Measurements from ENCODE around the gene GRN. TPM values are rescaled to one million over a fixed set of nuclear protein-coding genes. Genes with fewer than 3 reads are reported as not detected.
"Not testable (repeated sequence)": the region's sequence is repeated elsewhere in the genome, so short reads cannot be mapped to it uniquely, and the experiment has no call there.

The GRN gene
- polyA plus RNA-seq, 1 donor, result 218 TPM

DNA sequence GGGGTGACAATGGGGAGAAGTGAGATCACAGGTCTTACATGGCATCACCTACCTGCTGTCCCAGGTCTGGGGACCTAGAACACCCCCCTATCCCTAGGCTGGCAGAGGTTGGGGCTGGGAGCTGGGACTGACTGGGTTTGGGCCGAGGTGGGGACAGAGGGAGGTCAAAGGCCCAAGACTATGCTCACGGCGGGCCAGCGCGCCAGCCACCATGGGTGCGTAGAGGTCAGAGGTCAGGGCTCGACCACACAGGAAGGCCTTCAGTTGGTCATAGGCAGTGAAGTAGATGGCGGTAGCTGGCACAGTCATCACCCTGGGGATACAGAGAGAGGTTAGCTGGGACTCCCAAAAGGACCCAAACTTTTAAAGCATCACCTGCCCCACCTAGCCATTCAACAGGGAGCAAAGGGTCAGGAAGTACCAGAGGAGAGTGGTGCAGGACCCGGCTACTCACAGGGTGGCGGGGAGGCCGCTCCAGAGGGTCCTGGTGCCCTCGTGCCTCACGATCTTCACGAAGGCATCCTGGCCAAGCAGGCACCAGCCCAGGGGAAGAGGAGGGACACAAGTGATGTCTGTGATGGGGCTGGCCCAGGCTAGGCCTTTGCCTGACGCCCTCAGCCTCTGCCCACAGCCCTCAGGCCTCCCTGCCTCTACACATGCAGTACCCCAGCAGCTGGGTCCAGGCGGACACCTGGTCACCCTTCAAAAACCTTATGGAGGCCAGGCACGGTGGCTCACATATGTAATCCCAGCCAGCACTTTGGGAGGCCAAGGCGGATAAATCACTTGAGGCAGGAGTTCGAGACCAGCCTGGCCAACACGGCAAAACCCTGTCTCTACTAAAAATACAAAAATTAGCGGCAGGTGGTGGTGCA, 23.6 kb upstream of the GRN start:
- no peak for DNase-seq (ENCODE audit: low read depth)

DNA sequence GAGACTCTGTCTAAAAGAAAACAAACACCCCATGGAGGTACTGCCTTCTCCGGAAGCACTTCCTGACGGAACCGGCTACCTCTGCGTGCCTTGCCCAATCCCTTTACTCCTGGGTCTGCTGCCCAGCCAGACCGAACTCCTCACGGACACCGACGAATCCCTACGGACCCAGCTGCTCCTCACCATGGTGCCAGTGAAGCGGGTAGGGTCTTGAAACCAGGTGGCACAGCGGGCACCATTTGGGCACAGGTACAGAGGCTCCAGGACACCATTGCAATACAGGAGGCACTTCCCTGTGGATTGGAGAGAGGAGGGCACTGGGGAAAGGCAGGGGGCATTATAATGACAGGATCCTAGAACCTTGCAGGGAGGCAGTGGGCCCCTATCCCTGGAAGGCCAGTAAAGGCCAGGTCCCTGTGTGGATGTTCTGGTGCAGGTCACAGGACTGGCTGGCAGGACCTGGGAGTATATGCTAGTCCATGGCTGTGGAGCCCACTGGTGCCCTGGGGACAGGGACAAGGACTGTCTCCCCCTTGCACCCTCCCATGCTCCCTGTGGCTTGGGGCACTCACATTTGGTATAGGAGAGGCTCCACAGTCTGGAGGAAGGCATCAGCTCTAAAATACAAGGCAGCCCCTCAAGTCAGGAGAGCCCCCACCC, 22.7 kb upstream of the GRN start:
- no peak for DNase-seq (ENCODE audit: low read depth)

DNA sequence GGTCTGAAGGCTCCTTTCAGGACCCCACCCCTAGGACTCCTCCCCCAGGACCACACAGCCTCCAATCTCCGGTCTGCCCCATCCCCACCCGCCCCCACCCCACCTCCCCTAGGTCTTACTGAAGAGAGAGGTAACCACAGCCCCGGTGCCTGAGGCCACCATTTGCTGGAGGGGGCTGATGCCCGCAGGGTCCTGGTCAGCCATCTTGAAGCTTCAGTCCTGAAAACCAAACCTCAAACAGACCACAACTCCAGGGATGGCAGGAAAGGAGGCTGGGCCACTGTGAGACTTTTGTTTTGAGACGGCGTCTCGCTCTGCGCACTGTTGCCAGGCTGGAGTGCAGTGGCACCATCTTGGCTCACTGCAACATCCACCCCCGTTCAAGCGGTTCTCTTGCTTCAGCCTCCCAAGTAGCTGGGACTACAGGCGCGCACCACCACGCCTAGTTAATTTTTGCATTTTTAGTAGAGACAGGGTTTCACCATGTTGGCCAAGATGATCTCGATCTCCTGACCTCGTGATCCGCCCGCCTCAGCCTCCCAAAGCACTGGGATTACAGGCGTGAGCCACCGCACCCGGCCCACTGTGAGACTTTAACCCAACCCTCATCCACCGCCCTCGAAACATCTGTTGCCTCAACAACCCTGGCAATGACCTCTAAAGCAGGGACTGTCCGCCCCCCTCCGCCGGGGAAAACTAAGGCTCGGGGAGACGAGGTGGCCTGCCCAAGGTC, 21.6 kb upstream of the GRN start:
- no peak for DNase-seq (ENCODE audit: low read depth)

GRCh38 chr17:44324092-44324570, 21.0 kb upstream of the GRN start:
- no peak for DNase-seq (ENCODE audit: low read depth)

- peak; percentile 83 for DNase-seq (ENCODE audit: low read depth)
Observed at GRCh38 chr17:44324571-44325275, 20.4 kb upstream of the GRN start, which contains the start of gene SLC25A39. TSS of gene SLC25A39 (minus strand) at chr17:44324823. CDS start at chr17:44323562, 1,261 bp downstream.

DNA sequence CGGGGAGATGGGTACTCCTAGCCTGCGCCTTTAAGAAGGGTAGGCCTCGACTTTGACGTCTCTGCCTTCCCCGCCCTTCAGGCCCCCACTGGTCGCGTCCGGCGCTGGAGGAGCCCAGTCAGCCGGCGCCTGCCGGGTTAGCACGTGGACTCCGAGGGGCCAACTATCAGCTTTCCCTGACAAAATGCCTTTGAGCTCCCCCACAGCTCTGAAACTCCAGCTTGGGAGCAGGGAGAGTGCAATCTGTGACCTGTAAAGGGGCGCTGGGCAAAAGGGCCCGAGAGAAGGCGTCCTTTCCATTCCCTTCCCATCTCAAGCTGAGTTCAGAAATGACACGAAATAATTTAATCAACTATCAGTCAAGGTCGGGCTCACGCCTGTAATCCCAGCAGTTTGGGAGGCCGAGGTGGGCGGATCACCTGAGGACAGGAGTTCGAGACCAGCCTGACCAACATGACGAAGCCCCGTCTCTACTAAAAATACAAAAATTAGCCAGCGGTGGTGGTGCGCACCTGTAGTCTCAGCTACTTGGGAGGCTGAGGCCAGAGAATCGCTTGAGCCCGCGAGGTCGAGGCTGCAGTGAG, 18.1 kb upstream of the GRN start:
- DNase-seq (ENCODE audit: low read depth), result peak; percentile 89

DNA sequence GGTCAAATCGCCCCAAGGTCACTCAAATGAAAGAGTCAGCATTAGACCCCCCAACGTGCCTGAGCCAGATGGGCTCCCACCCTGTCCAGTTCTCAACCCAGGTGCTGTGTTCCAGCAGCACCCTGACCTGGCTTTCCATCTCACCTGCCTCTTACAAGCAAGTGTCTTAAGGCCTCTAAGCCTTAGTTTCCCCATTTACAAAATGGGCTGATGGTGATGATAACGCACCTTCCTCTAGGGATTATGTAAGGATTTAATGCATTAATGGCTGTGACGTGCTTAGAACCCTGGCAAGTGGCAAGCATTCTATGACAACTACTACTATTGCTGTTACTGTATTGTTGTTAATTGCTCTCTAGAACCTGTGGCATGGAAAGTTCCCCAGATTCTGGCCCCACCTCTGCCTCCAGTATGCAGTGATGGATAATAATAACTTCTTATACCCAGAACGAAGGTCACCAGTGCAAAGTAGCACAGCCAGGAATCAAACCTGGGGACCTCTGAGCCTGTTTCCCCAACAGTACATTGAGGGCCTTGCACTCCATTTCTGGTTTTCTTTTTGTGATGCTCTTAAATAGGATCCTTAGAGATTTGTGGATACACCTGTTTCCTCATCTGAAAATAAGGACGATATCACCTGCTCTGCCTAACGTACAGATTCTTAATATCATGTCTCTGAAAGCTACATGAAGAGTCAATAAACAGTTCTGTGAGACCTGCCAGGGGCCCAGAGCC, 17.2 kb upstream of the GRN start:
- no peak for DNase-seq (ENCODE audit: low read depth)

- DNase-seq (ENCODE audit: low read depth), result not testable (repeated sequence)
Observed at GRCh38 chr17:44329516-44329915, 15.6 kb upstream of the GRN start.

DNA sequence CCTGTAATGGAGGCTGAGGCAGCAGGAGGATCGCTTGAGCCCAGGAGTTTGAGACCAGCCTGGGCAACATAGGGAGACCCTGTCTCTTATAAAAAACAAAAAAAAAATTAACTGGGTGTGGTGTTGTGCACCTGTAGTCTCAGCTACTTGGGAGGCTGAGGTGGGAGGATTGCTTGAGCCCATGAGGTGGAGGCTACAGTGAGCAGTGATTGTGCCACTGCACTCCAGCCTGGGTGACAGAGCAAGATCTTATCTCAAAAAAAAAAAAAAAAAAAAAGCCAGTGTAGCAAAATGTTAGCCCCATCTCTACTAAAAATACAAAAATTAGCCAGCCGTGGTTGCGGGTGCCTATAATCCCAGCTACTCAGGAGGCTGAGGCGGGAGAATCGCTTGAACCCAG, 14.8 kb upstream of the GRN start:
- not testable (repeated sequence) for DNase-seq (ENCODE audit: low read depth)

DNA sequence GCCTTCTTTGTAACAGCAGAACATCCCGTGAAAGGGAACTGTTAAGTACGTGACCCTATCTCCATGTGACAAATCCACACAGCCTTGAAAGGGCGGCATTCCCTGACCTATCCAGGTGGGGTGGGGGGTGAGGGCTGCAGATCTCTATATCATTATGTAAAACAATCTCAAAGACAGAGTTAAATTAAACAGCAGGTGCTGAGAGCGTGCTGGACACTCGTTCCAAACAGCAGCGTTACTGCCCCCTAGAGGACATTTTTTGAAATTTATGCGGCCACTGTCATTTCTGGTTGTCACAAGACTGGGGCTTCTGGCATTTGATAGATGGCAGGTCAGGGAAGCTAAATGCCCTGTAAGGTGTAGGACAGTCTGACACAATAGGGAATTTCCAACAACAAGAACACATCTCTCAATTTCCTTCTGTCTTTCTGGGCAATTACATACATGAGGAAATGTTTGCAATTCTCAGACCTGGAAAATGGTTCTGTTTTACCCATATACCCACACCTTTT, 13.8 kb upstream of the GRN start:
- DNase-seq (ENCODE audit: low read depth), result no peak

DNA sequence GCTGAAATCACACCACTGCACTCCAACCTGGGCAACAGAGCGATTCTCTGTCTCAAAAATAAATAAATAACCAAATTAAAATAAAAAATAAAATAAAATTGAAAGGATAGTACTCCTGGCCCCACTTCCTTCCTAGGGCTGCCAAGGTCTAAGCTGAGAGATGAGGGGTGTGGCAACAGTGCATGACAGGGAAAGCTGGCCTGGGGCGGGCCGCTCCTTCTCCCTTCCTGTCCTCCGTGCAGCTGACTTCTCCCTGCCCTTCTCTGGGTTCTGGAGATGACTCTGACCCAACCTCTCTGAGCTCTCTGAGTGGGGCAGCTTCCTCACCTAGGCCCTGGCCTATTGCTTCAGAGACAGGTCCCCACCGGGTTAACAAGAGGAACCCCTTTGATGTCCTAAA, 11.7 kb upstream of the GRN start:
- DNase-seq (ENCODE audit: low read depth), result no peak

- DNase-seq (ENCODE audit: low read depth), result no peak
Observed at GRCh38 chr17:44334315-44334714, 10.8 kb upstream of the GRN start.

- no peak for DNase-seq (ENCODE audit: low read depth)
Observed at GRCh38 chr17:44334727-44335126, 10.4 kb upstream of the GRN start.

GRCh38 chr17:44335564-44335963, 9.5 kb upstream of the GRN start:
- DNase-seq (ENCODE audit: low read depth), result no peak

DNA sequence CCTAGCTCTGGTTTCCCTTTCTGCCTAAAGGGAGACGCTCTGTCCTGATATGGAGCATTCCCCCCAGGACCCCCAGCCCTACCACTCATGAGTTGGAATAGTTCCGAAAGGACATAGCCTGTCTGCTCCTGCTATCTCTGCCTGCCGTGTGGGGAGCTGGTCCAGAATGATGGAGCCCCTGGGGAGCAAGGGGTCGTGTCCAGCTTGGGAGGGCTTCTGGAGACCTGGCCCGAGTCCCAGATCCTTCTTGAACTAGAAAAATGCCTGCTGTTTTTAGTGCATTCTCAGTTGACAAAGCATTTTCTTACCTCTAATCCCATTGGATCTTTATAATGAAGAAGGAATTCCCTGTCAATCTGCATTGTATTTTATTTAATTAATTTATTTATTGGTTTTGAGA, 9.1 kb upstream of the GRN start:
- DNase-seq (ENCODE audit: low read depth), result no peak

- DNase-seq (ENCODE audit: low read depth), result no peak
Observed at GRCh38 chr17:44338702-44339101, 6.4 kb upstream of the GRN start.

- DNase-seq (ENCODE audit: low read depth), result not testable (repeated sequence)
Observed at GRCh38 chr17:44340553-44340952, 4.5 kb upstream of the GRN start.

DNA sequence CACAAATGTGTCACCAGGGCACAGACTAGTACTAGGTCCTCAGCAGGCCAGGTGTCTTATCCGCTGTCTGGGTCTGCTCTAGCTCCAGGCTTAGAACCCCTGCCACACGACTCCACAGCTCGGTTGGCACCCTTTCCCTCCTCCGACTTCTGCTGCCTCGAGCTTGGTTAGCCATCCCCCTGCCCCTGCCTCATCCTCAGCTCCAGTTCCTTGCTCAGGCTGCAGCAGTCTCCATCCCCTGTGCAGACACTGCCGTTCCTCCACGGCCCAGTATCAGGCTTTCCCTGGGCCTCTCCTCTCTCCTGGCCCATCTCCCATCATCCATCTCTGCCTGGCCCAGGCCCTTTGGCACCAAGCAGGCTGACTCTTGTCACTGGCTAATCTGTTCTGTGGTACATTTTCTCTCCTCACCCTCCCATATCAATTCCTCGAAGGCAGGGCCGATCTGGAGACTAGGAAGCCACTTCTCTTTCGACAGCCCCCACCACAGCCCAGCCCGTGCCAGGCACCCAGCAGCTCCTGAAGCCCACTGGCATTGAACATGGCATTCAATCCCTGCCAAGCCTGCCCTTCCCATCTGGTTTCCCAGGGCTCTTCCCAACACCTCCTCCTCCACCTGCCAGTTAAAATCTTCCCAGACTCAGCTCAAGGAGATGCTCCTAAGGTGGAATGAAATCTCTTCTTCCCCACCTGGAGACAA, 1.4 kb upstream of the GRN start:
- DNase-seq (ENCODE audit: low read depth), result no peak

DNA sequence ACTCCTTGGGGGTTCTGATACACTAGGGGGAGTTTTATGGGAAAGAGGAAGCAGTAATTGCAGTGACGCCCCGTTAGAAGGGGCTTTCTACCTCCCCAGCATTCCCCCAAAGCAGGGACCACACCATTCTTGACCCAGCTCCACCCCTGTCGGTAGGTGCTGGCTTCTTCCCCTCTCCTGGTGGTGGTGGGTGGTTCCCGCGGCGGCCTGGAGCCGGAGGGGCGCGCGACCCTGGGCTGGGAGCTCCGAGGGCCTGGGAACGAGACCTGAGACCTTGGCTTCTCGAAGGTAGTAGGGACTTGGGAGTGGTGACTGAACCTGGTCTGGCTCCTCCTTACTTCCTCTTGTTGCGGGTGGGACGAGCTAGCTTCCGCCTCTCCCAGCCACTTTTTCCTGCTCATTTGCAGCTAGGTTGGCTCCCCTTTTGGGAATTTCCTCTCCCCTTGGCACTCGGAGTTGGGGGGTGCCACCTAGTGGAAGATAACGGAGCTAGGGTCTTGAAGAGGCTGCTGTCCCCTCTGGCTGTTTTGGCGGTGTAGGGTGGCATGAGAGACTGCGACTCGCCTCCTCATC, 438 bp downstream of the GRN start:
- DNase-seq (ENCODE audit: low read depth), result no peak
